Germinal center (tissue), 1 donor: ENCODE measurements around the gene GADD45G.

ENCODE experiments used
- DNase-seq: peaks from one replicate; pipeline ENCODE4 v3.0.0; 2012; ENCODE audit warnings: mixed read lengths, low spot score

Gene GADD45G

GRCh38 chr9:89654025-89654662 is 49.3 kb downstream of the GADD45G start:
- no peak for DNase-seq

- DNase-seq = no peak
These were observed 50.5 kb downstream of the GADD45G start for GRCh38 chr9:89655056-89655989.
